Measurements from ENCODE around the gene PSTPIP1. TPM values are rescaled to one million over a fixed set of nuclear protein-coding genes. Genes with fewer than 3 reads are reported as not detected.

PSTPIP1 gene
- total and polyA plus RNA-seq, 2 of the 13 experiments (the other 11 are each of a cell fraction or from before 2014, with no cell fraction given) = 4.4 to 8.7 TPM

DNA sequence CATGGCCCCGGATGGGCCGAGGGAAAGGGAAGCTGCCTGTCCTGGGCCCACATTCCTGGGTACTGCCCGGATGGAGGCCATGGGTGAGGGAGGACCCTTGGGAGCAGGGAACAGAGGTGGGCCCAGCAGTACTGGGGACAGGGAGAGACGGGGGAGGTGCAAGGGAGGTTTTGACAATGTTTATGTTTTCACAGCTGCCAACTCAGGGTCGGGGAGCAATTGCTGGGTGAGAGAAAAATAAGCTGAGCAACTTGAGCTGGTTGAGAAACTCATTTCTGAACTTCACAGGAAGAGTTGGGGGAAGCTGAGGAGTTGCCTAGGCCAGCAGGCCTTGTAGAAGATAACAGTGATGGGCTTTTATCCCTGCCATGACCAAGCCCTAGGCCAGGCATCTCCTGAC is 87.0 kb downstream of the PSTPIP1 start (continued):
- TF ChIP-seq, protein P1, sequence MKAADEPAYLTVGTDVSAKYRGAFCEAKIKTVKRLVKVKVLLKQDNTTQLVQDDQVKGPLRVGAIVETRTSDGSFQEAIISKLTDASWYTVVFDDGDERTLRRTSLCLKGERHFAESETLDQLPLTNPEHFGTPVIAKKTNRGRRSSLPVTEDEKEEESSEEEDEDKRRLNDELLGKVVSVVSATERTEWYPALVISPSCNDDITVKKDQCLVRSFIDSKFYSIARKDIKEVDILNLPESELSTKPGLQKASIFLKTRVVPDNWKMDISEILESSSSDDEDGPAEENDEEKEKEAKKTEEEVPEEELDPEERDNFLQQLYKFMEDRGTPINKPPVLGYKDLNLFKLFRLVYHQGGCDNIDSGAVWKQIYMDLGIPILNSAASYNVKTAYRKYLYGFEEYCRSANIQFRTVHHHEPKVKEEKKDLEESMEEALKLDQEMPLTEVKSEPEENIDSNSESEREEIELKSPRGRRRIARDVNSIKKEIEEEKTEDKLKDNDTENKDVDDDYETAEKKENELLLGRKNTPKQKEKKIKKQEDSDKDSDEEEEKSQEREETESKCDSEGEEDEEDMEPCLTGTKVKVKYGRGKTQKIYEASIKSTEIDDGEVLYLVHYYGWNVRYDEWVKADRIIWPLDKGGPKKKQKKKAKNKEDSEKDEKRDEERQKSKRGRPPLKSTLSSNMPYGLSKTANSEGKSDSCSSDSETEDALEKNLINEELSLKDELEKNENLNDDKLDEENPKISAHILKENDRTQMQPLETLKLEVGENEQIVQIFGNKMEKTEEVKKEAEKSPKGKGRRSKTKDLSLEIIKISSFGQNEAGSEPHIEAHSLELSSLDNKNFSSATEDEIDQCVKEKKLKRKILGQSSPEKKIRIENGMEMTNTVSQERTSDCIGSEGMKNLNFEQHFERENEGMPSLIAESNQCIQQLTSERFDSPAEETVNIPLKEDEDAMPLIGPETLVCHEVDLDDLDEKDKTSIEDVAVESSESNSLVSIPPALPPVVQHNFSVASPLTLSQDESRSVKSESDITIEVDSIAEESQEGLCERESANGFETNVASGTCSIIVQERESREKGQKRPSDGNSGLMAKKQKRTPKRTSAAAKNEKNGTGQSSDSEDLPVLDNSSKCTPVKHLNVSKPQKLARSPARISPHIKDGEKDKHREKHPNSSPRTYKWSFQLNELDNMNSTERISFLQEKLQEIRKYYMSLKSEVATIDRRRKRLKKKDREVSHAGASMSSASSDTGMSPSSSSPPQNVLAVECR (CRISPR knock-in tag; IDR thresholded peaks at IDR 0.05; ENCODE audit: borderline replicate concordance) = no peak
- TF ChIP-seq GZF1 (CRISPR knock-in tag; IDR thresholded peaks at IDR 0.05) = no peak
- no peak for TF ChIP-seq ONECUT2 (CRISPR knock-in tag; IDR thresholded peaks at IDR 0.05)
- no peak for TF ChIP-seq ZNF792 (CRISPR knock-in tag; IDR thresholded peaks at IDR 0.05)
- TF ChIP-seq, protein P2, sequence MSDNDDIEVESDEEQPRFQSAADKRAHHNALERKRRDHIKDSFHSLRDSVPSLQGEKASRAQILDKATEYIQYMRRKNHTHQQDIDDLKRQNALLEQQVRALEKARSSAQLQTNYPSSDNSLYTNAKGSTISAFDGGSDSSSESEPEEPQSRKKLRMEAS (IDR thresholded peaks at IDR 0.05) = no peak
- no peak for TF ChIP-seq ZNF530 (CRISPR knock-in tag; IDR thresholded peaks at IDR 0.05; ENCODE audit: low read depth)
- TF ChIP-seq, protein P3, sequence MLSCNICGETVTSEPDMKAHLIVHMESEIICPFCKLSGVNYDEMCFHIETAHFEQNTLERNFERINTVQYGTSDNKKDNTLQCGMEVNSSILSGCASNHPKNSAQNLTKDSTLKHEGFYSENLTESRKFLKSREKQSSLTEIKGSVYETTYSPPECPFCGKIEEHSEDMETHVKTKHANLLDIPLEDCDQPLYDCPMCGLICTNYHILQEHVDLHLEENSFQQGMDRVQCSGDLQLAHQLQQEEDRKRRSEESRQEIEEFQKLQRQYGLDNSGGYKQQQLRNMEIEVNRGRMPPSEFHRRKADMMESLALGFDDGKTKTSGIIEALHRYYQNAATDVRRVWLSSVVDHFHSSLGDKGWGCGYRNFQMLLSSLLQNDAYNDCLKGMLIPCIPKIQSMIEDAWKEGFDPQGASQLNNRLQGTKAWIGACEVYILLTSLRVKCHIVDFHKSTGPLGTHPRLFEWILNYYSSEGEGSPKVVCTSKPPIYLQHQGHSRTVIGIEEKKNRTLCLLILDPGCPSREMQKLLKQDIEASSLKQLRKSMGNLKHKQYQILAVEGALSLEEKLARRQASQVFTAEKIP (CRISPR knock-in tag; IDR thresholded peaks at IDR 0.05; ENCODE audit: borderline replicate concordance) = no peak
- TF ChIP-seq ZFAT (CRISPR knock-in tag; conservative IDR thresholded peaks at IDR 0.05) = no peak

Measured in HepG2 (cell line).